Fibroblast of lung (primary cell): ENCODE data around the gene DDX39B. TPM values are rescaled to one million over a fixed set of nuclear protein-coding genes. Genes with fewer than 3 reads are reported as not detected.
A peak's percentile ranks its signal among the peaks of the same experiment; 100 is the strongest.

Experiments
- DNase-seq, 2 donors: peaks; one replicate each; pipeline versions ENCODE4 v3.0.0 to v3.0.0-alpha.2; 2010; ENCODE audit warnings: low read depth in 2 of 2
- H2AFZ ChIP-seq: 2 replicates; pipeline ENCODE4 v1.5.1; 2012; ENCODE audit warnings: low read length, control low read depth, inconsistent platforms
- H3K27ac ChIP-seq: 2 replicates; pipeline ENCODE4 v1.5.1; 2011; ENCODE audit warnings: low read length, control low read depth; ENCODE audit not compliant: insufficient read depth
- H3K27me3 ChIP-seq: 2 replicates; pipeline ENCODE4 v1.5.1; 2011; ENCODE audit warnings: mild to moderate bottlenecking, low read length; ENCODE audit not compliant: control insufficient read depth, insufficient read depth
- H3K36me3 ChIP-seq: 2 replicates; pipeline ENCODE4 v1.5.1; 2011; ENCODE audit warnings: low read length; ENCODE audit not compliant: control insufficient read depth, insufficient read depth
- H3K4me1 ChIP-seq: 2 replicates; pipeline ENCODE4 v1.5.1; 2011; ENCODE audit warnings: low read length; ENCODE audit not compliant: control insufficient read depth, insufficient read depth; ENCODE audit errors: extremely low read depth
- H3K4me2 ChIP-seq: 2 replicates; pipeline ENCODE4 v1.5.1; 2011; ENCODE audit warnings: low read length, control low read depth; ENCODE audit not compliant: insufficient read depth; ENCODE audit errors: extremely low read depth
- H3K4me3 ChIP-seq, 4 experiments: fragments of 200-600 bp in 1 of 4; sonication (generic) in 1 of 4; replicated peaks in 1 of 4; 2 replicates each; pipeline ENCODE4 v1.5.1; 2011 to 2016; ENCODE audit warnings: low read length in 4 of 4, low read depth in 3 of 4, mild to moderate bottlenecking in 3 of 4, control low read depth in 2 of 4, inconsistent platforms in 1 of 4, mixed read lengths in 1 of 4; ENCODE audit not compliant: insufficient read depth in 1 of 4; ENCODE audit errors: control extremely low read depth in 1 of 4
- H3K79me2 ChIP-seq: 2 replicates; pipeline ENCODE4 v1.5.1; 2012; ENCODE audit warnings: mild to moderate bottlenecking, low read length, inconsistent platforms; ENCODE audit not compliant: control insufficient read depth, insufficient read depth
- H3K9ac ChIP-seq: 2 replicates; pipeline ENCODE4 v1.5.1; 2011; ENCODE audit warnings: mild to moderate bottlenecking, low read length, control low read depth; ENCODE audit not compliant: insufficient read depth
- H3K9me3 ChIP-seq: 2 replicates; pipeline ENCODE4 v1.5.1; 2012; ENCODE audit warnings: low read depth, low read length; ENCODE audit not compliant: control insufficient read depth, insufficient read depth
- H4K20me1 ChIP-seq: 2 replicates; pipeline ENCODE4 v1.5.1; 2011; ENCODE audit warnings: low read length; ENCODE audit not compliant: control insufficient read depth, insufficient read depth; ENCODE audit errors: extremely low read depth
- CTCF ChIP-seq, 2 donors: IDR thresholded peaks in 1 of 2; conservative IDR thresholded peaks in 1 of 2; 1 replicate in 1 of 2; 2 replicates in 1 of 2; pipeline ENCODE4 v1.5.1; 2011 to 2012; ENCODE audit warnings: low read length in 2 of 2, control low read depth in 1 of 2, inconsistent platforms in 1 of 2, low read depth in 1 of 2, mild to moderate bottlenecking in 1 of 2
- EZH2 ChIP-seq: IDR thresholded peaks from 2 replicates; pipeline ENCODE4 v1.5.1; 2012; ENCODE audit warnings: low read length, control low read depth, mild to moderate bottlenecking; ENCODE audit errors: missing control alignments
- polyA plus RNA-seq, 2 donors: library from polyadenylated mRNA; depleted of rRNA in 1 of 2; stranded (reverse) in 1 of 2; unstranded in 1 of 2; fragments of >200 nt; gene quantifications; 2 replicates each; pipeline ENCODE4 v1.2.1, GENCODE V29; 2011 to 2012; ENCODE audit warnings: missing spikeins in 1 of 2
- total RNA-seq: library from RNA; depleted of rRNA; stranded (reverse); fragments of >200 nt; gene quantifications from 2 replicates; pipeline ENCODE4 v1.2.1, GENCODE V29; 2014

Gene DDX39B
- total and polyA plus RNA-seq, 2 donors (not counting 1 experiment from before 2014, with no cell fraction given), result 323 to 370 TPM

GRCh38 chr6:31567531-31568370 lies 25.9 kb upstream of the DDX39B start:
- Histone ChIP-seq H3K9ac (no peak overlapping the region), H4K20me1 (no peaks in the 10 kb centered on the region), H3K4me1 (no peaks in the 10 kb centered on the region), H3K27ac (no peak overlapping the region), H3K4me3 (no peak overlapping the region), H3K9me3 (no peaks in the 10 kb centered on the region), H3K27me3 (peaks cover 6% of the 10 kb centered on the region), H2AFZ (no peak overlapping the region), H3K36me3 (no peaks in the 10 kb centered on the region), H3K79me2 (no peaks in the 10 kb centered on the region), H3K4me2 (no peak overlapping the region)
- no peak for DNase-seq
- TF ChIP-seq EZH2, result no peak
- no peak for TF ChIP-seq CTCF (conservative IDR thresholded peaks at IDR 0.05 in 1 of 2, IDR thresholded peaks at IDR 0.05 in 1 of 2; ENCODE audit: low read depth in 1 of 2, low read length in 2 of 2)

GRCh38 chr6:31560697-31561058 lies 18.9 kb upstream of the DDX39B start:
- H3K4me1 ChIP-seq, result peaks cover 11% of the 10 kb centered on the region
- no peak overlapping the region for H3K4me2 ChIP-seq
- H3K79me2 ChIP-seq, result no peaks in the 10 kb centered on the region
- no peak overlapping the region for H3K4me3 ChIP-seq
- no peak overlapping the region for H3K9ac ChIP-seq
- no peaks in the 10 kb centered on the region for H4K20me1 ChIP-seq
- no peak overlapping the region for H2AFZ ChIP-seq
- H3K27me3 ChIP-seq, result no peaks in the 10 kb centered on the region
- H3K36me3 ChIP-seq, result peaks cover 6% of the 10 kb centered on the region
- no peak for DNase-seq
- TF ChIP-seq CTCF (conservative IDR thresholded peaks at IDR 0.05 in 1 of 2, IDR thresholded peaks at IDR 0.05 in 1 of 2; ENCODE audit: low read depth in 1 of 2, low read length in 2 of 2) (no peak), EZH2 (no peak)
- H3K27ac ChIP-seq, result no peak overlapping the region
- H3K9me3 ChIP-seq, result no peaks in the 10 kb centered on the region

- H3K9me3 ChIP-seq, result no peaks in the 10 kb centered on the region
- no peak overlapping the region for H3K9ac ChIP-seq
- peak; percentile 37 to 64 for DNase-seq
- H4K20me1 ChIP-seq, result no peaks in the 10 kb centered on the region
- no peak overlapping the region for H3K27ac ChIP-seq
- no peak overlapping the region for H2AFZ ChIP-seq
- H3K4me1 ChIP-seq, result peaks cover 11% of the 10 kb centered on the region
- H3K79me2 ChIP-seq, result no peaks in the 10 kb centered on the region
- no peak overlapping the region for H3K4me3 ChIP-seq
- TF ChIP-seq CTCF (conservative IDR thresholded peaks at IDR 0.05 in 1 of 2, IDR thresholded peaks at IDR 0.05 in 1 of 2; ENCODE audit: low read depth in 1 of 2, low read length in 2 of 2) (no peak), EZH2 (no peak)
- peak overlapping the region; percentile 11 for H3K4me2 ChIP-seq
- no peaks in the 10 kb centered on the region for H3K27me3 ChIP-seq
- H3K36me3 ChIP-seq, result peaks cover 6% of the 10 kb centered on the region
These were observed 18.3 kb upstream of the DDX39B start for GRCh38 chr6:31559958-31560696.
